Stimulated activated CD8-positive, alpha-beta memory T cell treated with anti-CD3 and anti-CD28 coated beads, Interleukin-7, amount 100 ng/mL, for 4 hours (primary cell): ENCODE results near the gene ANKRD65.
"Not testable (repeated sequence)": the region's sequence is repeated elsewhere in the genome, so short reads cannot be mapped to it uniquely, and the experiment has no call there.

Source experiments
- DNase-seq, 2 donors: peaks; one replicate each; pipeline ENCODE4 v3.0.0-alpha.2; 2020; ENCODE audit warnings: low read depth in 2 of 2

Gene ANKRD65

DNA sequence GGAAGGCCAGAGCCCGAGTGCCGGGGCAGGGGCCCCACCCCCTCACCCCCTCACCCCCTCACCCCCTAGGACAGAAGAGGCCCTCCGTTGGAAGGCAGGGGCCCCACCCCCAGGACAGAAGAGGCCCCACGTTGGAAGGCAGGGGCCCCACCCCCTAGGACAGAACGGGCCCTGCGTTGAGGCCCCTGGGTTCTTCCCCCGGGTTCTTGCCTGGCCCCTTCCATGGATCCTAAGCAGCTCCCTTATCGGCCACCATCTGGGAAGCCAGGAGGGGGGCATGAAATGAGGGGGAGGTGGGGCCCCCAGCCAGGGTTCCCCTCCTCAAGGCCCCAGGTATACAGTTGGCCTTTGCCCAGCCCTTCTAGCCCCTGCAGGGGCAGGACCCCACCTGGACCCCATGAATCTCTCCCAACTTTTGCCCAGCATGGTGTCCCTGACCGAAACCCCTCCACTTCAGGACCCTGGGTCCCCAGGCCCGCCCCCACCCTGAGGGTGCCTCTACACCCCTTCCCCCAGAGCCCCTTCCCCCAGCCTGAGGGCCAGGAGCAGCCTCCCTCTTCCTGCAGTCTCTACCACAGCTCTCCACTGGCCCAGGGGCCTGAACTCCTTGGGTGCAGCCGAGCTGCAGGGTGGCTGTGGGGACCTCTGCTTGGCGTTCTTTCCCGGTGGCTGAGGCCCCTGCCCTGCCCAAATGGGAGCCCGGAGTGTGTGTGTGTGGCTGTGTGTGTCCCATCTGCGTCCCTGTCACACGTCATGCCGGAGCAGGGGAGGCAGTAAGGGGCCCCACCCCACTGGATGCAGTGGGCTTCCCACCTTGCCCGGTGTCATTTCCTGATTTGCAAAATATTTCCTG lies 10.1 kb upstream of the ANKRD65 start:
- DNase-seq, result no peak

DNA sequence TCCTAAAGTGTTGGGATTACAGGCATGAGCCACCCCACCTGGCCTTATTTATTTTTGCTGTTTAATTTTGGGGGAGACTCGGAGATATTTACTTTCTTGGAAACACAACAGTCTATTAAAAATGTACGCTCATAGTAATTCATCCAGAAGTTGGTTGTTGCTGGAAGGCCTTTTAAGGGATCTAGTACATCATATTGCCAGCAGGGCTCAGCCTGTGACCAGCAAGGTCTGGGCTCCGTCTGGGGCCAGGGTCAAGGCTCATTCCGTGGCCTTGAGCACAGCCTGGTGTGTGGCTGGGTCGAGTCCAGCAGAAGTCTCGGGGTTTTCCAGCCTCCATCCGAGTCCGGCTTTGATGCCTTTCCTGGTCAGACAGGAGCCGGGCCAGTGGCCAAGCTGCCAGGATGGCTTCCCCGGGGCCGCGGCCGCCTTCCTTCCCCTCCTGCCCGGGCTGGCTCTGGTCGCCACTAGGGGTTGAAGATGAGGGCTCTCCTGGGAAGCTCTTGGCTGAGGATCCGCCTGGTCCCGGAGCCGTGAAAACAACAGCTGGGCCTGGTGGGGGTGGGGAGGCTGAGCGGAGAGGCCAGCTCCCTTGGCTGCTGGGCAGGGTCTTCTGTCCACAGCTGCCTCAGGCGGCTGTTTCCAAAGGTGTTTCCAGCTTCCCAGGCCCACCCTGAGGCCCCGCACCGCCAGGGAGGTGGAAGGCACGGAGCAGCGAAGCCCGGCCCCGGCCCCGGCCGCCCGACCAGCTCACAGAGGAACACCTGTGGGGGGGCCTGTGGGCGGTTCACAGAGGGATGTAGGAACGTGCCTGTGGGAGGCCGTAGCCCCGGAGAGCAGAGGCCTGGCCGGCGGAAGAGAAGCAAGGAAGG lies 9.3 kb upstream of the ANKRD65 start:
- DNase-seq, result no peak

DNA sequence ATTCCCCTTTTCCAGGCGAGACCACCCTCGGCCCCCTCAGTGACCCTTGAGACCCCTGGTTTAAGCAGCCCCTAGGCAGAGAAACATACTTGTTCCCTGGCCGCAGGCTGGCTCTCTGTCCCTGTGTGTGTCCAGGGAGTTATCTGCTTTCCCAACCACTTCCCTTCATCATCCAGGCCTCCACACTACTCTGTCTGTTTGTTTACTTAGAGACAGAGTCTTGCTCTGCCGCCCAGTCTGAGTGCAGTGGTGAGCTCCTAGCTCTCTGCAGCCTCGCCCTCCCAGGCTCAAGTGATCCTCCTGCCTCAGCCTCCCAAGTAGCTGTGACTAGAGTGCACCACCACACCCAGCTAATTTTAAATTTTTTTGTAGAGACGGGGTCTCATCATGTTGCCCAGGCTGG lies 8.6 kb upstream of the ANKRD65 start:
- no peak for DNase-seq

DNA sequence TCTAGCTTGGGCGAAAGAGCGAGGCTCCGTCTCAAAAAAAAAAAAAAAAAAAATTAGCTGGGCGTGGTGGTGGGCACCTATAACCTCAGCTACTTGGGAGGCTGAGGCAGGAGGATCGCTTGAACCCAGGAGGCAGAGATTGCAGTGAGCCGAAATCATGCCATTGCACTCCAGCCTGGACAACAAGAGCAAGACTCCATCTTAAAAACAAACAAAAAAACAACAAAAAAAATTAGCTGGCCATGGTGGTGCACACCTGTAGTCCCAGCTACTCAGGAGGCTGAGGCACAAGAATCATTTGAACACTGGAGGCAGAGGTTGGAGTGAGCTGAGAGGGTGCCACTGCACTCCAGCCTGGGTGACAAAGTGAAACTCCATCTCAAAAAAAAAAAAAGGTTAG lies 7.9 kb upstream of the ANKRD65 start:
- DNase-seq, result not testable (repeated sequence)

DNA sequence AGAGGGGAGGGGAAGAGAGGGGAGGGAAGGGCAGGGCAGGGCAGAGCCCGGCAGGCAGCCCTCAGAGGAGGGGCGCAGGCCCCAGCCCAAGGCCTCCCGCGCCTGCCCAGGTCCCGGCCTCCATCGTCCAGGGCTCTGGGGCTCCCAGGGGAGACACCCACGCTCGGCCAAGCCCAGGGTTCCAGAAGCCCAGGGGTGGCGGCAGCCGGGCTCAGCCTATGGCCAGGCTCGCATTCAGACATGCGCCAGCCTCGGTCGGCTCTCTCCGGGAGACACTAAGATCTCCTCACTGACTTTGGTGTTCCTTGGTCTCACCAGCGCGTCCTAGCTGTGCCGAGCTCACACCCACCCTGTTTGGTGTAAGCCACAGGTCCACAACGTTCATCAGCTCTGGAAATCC lies 7.1 kb upstream of the ANKRD65 start:
- DNase-seq, result no peak

DNA sequence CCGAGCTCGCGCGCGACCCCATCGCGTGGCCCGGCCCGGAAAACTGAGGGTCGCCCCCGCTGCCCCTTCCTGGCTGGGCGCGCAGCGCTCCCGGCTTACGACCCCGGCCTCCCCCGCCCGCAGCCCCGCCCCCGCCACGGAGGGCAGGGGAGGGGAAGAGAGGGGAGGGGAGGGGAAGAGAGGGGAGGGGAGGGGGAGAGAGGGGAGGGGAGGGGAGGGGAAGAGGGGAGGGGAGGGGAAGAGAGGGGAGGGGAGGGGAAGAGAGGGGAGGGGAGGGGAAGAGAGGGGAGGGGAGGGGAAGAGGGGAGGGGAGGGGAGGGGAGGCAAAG lies 6.7 kb upstream of the ANKRD65 start:
- no peak for DNase-seq

DNA sequence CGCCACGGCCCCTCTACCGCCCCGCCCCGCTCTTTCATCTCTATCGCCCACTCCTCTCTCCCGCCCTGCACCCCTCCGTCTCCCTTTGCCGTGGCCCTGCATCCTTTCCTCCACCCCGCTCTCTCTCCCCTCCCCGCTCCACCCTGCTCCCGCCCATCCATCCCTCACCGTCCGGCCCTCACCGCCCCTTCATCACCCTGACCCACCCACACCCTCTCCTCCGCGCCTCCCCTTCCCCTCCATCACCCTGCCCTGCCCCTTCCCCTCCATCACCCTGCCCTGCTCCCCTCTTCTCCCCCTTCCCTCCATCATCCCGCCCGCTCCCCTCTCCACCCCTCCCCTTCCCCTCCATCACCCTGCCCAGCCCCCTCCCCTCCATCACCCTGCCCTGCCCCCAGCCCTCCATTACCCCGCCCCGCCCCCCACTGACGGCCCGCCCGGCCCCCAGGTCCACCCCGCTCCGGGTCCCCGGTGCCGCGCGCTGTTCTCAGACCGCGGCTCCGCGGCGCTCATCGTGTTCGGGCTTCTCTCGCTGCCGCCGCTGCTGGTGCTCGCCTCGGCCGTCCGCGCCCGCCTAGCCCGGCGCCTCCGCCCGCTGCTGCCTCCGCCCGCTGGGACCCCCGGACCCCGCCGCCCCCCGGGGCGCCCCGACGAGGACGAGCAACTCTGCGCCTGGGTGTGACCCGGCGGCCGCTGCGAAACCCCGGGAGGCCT lies 6.2 kb upstream of the ANKRD65 start:
- no peak for DNase-seq

DNA sequence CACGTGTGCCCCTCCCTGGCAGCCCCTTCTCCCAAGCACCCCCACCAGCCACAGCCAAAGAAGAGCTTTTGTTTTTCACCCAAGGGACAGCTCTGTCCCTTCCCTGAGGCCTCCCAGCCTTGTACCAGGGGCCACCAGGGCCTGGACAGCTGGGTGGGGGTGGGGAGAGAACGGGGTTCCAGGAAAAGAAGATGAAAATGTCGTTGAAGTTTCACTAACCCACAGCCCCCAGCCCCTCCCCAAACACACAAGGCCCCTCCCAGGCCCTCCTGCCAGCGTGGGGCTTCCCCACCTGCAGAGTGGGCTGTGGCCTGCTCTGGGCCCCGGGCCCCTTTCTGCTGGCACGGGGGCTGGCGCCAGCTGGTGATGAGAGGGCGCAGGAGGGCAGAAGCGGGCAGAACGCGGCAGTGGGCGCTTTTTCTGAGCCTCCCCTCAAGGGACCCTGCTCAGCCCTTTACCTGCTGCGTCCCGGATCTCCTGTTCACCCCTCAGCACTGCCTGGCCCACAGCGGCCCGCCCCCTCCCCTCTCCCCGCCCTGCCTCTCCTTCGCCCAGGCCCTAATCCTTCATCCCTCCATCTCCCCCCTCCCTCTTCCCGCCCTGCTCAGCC lies 5.5 kb upstream of the ANKRD65 start:
- DNase-seq, result no peak

DNA sequence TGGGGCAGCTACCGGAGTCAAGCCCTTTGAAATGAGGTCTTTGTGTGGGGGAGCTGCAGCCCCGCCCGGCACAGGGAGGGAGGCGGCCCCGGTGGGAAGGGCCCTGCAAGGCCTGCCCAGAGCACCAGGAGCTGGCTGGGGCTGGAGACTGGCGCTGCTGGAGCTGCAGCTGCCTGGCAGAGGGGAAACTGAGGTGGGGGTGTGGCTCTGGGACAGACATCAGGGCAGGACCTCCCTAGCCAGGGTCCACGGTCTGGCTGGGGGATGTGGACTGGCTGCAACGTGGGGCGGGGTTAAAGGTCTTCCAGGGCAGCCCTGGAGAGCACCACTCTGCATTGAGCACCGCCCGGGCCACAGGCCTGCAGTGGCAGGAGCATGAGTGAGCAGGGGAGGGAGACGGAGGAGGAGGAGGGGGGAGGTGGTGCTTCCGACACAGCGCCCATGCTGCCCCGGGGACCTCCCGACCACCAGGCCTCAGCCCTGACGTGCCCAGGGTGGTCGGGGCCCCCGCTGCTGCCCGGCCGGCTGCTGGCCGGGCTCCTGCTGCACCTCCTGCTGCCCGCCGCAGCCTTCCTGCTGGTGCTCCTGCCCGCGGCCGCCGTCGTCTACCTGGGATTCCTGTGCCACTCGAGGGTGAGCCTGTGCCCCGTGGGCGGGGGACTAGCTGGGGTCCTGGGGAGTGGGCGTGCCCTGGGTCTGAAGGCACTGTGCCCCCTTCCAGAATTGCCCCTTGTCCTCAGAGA lies 4.8 kb upstream of the ANKRD65 start:
- no peak for DNase-seq

DNA sequence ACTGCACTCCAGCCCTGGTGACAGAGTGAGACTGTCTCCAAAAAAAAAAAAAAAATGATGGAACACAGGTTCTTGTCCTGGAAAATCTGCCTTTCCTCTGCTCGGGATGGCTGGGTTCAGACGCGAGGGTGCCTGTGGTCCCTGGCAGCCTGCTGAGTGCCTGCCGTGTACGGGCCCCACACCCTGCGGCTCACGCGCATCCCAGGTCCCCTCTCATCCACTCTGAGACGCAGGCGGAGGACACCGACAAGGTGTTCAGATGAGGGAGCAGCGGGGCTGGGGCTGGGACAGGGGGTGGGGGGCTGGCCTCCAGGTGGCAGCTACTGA lies 4.3 kb upstream of the ANKRD65 start:
- DNase-seq, result no peak

DNA sequence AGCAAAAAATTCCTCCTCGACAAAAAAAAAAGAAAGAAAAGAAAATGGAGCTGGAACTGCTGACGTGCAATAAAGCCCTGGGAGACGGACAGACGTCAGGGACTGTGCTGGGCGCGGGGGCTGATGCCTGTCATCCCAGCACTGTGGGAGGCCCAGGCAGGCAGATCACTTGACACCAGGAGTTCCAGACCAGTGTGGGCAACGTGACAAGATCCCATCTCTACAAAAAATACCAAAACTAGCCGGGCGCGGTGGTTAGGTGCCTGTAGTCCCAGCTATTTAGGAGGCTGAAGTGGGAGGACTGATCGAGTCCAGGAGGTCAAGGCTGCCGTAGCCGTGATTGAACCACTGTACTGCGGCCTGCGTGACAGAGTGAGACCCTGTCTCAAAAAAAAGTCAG lies 3.6 kb upstream of the ANKRD65 start:
- DNase-seq, result no peak

DNA sequence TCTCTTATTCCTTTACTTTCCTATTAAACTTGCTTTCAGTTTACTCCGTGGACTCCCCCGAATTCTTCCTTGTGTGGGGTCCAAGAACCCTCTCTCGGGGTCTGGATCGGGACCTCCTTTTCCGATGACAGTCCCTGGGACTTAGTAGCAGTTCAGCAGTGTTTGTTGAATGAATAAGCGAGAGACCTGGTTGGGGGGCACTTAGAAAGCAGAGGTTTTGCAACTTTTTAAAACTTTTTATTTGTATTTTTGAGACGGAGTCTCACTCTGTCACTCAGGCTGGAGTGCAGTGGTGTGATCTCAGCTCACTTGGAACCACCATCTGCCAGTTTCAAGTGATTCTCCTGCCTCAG lies 2.1 kb upstream of the ANKRD65 start:
- no peak for DNase-seq

DNA sequence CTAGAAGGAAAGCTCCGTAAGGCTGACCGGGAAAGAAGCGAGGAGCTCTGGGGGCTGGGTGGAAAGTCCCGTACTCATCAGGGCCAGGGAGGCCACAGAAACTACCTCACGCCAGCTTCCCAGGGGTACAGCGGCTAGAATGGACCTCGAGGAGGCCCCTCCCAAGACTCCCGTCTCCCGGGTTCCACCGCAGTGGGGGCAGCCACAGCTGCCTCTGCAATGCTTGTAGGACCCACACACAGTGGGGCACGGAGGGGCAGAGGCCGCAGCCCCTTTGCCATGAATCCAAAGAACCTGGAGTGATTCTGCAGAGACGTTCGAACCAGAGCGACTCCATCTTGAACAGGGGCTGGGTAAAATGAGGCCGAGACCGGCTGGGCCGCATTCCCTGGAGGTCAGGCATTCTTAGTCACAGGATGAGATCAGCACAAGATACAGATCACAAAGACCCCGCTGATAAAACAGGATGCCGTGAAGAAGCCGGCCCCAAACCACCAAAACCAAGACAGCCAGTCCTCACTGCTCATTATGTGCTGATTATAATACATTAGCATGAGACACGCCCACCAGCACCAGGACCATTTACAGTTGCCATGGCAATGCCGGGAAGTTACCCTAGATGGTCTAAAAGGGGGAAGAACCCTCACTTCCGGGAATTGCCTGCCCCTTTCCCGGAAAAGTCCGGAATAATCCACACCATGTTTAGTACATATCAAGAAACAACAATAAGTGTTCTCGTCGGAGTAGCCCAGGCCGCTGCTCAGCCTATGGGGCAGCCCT lies 1.6 kb upstream of the ANKRD65 start:
- no peak for DNase-seq

DNA sequence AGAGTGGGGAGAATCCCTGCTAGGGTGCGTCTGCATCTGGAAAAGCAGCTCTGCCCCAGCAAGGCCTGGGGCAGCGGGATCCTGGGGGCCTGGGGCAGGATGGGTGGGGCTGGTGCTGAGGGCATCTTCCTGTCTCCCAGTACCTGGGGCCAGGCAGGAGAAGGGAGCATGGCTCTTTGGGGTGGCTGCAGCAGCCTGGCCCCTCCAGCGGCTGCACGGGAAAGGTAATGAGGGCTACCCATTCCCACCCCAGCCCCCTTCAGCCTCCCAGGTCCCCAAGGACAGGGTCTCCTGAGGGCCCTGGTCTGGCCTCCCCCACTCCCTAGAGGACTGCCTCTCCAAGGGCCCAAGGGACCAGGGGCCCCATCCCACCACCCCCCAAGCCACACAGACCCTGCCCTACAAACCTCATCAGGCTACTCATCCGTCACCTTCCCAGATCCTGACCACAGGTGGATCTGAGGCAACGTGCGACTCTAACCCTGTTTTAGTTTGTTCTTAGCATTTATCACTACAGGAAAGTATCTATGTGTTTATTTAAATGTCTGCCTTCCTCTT lies 910 bp upstream of the ANKRD65 start:
- no peak for DNase-seq

DNA sequence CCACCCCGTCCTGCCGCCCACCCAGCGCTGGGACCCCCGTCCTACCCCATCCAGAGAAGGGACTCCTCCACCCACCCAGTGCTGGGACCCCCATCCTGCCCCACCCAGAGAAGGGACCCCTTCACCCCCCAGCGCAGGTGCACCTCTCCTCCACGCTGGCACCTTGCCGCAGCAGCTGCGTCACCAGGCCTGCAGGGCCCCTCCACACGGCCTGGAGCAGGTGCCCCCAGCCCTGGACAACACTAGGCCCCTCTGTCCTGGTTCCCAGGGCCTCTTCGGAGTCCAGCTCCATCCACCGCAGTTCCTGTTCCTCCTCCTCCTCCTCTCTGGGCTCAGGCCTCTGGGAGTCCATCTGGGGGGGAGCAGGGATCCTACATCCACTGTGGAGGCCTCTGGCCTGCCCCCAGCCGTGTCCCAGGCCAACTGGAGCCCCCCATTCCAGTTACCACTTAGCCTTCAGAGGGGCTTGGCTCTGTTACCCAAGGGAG lies 378 bp downstream of the ANKRD65 start:
- no peak for DNase-seq

DNA sequence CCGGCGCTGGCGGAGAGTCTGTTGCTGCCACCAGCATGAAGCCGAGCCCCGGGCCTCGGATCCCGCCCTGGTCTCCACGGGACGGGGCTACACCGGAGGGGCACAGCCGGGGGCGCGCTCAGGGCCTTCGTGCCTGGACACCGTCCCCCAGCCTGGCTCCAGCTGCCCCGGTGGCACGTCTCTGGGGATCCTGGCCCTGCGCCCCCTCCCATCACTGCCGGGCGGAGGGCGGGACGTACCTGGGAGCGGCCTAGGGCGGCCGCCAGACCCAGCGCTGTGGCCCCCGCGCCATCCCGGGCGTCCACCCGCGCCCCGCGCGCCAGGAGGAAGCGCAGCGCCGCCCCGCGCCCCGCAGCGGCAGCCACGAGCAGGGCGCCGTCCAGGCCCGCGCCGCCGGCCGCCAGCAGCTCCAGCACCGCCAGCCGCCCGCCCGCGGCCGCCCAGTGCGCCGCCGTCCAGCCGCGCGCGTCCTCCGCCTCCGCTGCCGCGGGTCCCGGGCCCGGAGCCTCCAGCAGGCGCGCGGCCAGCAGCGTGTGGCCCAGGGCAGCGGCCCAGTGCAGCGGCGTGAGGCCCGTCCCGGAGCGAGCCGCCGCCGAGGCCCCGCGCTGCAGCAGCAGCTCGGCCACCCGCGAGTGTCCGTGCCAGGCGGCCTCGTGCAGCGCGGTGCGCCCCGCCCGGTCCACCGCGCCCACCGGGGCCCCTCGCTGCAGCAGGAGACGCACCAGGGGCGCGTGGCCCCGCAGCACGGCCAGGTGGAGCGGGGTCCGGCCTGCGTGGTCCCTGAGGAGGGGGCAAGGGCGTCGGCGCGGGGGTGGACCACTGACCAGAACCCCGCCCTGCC lies 1.0 kb downstream of the ANKRD65 start:
- no peak for DNase-seq

DNA sequence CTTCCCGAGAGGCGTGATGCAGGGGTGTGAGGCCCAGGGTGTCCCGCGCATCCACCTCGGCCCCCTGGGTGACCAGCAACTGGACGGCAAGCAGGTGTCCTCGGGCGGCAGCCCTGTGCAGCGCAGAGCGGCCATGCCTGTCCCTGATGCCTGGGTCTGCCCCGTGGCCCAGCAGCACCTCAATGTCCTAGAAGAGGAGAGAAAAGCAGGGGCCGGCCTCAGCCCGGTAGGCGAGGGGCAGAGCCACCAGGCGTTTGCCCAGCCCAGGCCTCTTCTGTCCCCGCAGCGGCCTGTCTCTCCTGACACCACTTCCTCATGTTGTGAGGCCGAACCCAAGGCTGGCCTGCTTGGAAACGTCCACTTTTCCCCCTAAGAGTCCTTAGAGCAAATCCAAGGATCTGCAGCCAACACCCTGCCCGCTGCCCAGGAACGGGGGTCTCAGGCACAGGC lies 1.7 kb downstream of the ANKRD65 start:
- no peak for DNase-seq

DNA sequence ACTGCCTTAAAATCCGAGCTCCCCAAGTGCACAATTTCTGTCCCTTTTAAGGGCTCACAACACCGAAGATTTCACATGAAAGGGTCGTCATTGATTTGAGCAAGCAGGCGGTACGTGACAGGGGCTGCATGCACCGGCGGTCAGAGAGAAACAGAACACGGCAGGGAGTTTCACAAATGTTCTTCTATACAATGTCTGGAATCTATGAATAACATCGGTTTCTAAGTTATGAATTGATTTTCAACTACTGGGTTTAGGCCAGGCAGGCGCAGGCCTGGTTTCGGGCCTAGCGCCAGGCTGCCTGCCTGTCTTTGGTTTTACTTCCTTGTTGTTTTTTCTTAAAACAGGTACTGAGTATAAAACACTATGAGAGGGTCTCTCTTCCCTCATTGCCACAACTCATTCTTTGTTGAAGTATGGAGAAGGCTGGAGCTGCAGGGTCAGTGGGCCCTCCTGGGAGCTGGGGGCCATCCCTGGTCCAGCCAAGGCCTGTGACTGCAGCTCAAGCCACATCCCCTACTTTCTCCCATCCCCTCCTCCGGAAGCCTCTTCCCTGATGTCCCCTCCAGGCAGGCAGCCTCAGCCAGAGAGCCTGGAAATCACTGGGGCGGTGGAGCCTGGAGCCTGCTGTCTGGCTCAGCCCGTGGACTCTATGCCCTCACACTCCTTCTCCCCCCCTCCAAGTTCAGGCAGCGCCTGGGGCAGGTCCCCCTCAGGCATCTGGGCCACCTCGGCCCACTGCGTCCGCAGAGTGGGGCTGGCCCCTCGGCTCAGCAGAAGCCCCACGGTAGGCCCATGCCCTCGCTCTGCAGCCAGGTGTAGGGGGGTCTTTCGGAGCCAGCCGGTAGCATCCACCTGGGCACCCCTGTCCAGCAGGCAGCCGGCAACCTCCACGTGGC lies 2.4 kb downstream of the ANKRD65 start:
- DNase-seq, result no peak
